Measurements from ENCODE around the gene ANKRD23. TPM values are rescaled to one million over a fixed set of nuclear protein-coding genes. Genes with fewer than 3 reads are reported as not detected.
"Not testable (repeated sequence)": the region's sequence is repeated elsewhere in the genome, so short reads cannot be mapped to it uniquely, and the experiment has no call there.

Gene ANKRD23
- total and polyA plus RNA-seq, 2 experiments from 2014 or later: 1.8 to 4.4 TPM

DNA sequence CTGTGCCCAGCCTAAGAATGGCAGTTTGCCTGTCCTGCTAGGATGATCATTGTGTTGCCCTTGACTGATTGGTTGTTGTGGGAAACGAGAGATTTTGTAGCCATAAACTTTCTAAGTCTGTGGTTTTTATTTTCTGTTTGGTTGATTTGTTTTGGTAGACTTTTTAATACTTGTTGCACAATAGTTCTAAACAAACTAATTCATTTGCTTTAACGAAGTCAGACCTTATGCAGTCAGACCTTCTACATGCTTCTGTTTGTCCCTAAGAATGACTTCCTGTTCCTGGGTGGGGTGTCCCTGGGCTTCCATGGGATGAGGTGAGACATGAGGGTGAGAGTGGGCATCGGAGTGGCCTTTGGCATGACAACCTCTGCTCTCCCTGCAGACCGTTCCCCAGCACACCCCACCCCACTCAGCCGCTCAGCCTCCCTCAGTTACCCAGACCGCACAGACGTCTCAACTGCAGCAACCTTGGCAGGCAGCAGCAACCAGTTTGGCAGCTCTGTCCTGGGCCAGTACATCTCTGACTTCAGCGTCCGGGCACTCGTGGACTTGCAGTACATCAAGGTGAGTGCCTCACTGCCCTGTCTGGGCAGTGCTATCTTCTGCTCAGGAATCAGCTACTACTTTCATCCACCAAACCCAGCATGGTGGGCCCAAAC lies 35.5 kb downstream of the ANKRD23 start:
- Histone ChIP-seq H3K9me2 (replicated peaks; ENCODE audit: insufficient read depth) (no peaks in the 10 kb centered on the region), H3K4me2 (no peak overlapping the region), H3K27me3 (no peaks in the 10 kb centered on the region), H2AFZ (no peak overlapping the region), H3K4me1 (ENCODE audit: insufficient read depth) (peaks cover 7% of the 10 kb centered on the region), H3K27ac (no peak overlapping the region), H3K4me3 (no peak overlapping the region), H3K79me2 (no peaks in the 10 kb centered on the region), H3K9me3 (ENCODE audit: low read depth) (no peaks in the 10 kb centered on the region), H3K36me3 (replicated peaks; ENCODE audit: insufficient read depth, low read depth) (no peaks in the 10 kb centered on the region), H4K20me1 (ENCODE audit: insufficient read depth, poor library complexity, severe bottlenecking) (no peaks in the 10 kb centered on the region)
- no peak for DNase-seq (ENCODE audit: low spot score)
- WGBS (ENCODE audit: low lambda C conversion rate, missing lambda C conversion rate): 93% methylated on average over 10 of the region's 10 CpGs
- TF ChIP-seq EZH2phosphoT487 (IDR thresholded peaks at IDR 0.05; ENCODE audit: low read depth, severe bottlenecking, unreplicated experiment): no peak

DNA sequence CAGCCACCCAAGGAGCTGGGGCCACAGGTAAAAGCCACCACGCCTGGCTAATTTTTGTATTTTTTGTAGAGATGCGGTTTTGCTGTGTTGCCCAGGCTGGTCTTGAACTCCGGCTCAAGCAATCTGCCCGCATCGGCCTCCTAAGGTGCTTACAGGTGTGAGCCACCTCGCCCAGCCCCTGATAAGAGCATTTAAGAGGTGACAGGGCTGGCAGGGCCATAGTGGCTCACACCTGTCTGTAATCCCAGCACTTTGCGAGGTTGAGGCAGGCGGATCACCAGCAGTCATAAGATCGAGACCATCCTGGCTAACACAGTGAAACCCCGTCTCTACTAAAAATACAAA lies 36.7 kb downstream of the ANKRD23 start:
- Histone ChIP-seq H4K20me1 (ENCODE audit: insufficient read depth, poor library complexity, severe bottlenecking) (no peaks in the 10 kb centered on the region), H3K36me3 (replicated peaks; ENCODE audit: insufficient read depth, low read depth) (no peaks in the 10 kb centered on the region), H3K4me3 (no peak overlapping the region), H2AFZ (no peak overlapping the region), H3K27me3 (no peaks in the 10 kb centered on the region), H3K79me2 (no peaks in the 10 kb centered on the region), H3K9me2 (replicated peaks; ENCODE audit: insufficient read depth) (no peaks in the 10 kb centered on the region), H3K27ac (no peak overlapping the region), H3K4me2 (no peak overlapping the region), H3K9me3 (ENCODE audit: low read depth) (no peaks in the 10 kb centered on the region), H3K4me1 (ENCODE audit: insufficient read depth) (no peaks in the 10 kb centered on the region)
- TF ChIP-seq EZH2phosphoT487 (IDR thresholded peaks at IDR 0.05; ENCODE audit: low read depth, severe bottlenecking, unreplicated experiment) (no peak), EZH2 (IDR thresholded peaks at IDR 0.05; ENCODE audit: borderline replicate concordance) (no peak)
- TF ChIP-seq, protein P1, sequence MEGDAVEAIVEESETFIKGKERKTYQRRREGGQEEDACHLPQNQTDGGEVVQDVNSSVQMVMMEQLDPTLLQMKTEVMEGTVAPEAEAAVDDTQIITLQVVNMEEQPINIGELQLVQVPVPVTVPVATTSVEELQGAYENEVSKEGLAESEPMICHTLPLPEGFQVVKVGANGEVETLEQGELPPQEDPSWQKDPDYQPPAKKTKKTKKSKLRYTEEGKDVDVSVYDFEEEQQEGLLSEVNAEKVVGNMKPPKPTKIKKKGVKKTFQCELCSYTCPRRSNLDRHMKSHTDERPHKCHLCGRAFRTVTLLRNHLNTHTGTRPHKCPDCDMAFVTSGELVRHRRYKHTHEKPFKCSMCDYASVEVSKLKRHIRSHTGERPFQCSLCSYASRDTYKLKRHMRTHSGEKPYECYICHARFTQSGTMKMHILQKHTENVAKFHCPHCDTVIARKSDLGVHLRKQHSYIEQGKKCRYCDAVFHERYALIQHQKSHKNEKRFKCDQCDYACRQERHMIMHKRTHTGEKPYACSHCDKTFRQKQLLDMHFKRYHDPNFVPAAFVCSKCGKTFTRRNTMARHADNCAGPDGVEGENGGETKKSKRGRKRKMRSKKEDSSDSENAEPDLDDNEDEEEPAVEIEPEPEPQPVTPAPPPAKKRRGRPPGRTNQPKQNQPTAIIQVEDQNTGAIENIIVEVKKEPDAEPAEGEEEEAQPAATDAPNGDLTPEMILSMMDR (IDR thresholded peaks at IDR 0.05; ENCODE audit: poor library complexity): no peak
- no peak for DNase-seq (ENCODE audit: low spot score)
- 90% methylated on average over 10 of the region's 10 CpGs for WGBS (ENCODE audit: low lambda C conversion rate, missing lambda C conversion rate)

DNA sequence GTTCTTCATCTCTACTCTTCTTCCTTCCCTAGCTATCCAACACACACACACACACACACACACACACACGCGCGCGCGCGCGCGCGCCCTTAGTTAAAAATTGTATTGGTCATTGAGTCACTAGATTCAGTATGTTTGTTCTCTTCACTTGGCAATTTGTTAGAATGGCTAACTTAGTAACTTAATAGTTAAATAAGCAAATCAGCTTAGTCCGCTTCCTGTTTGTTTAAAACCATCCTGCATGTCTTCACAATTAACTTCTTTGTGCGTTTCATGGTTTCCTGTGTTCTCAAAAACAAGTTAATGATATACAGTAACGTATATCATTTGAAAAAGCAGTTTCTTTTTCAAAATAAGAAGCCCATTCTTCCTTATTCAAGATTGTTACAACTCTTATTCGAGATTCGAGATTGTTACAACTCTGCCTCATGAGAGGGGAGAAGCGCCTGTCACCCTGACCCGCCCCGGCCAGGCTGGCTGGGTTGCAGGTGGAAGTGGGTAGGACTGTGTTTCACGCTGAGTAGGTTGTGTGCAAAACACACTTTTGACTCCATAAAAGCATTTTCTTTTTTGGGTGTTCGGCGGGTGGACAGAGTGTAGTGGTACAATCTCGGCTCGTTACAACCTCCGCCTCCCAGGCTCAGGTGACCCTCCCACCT lies 37.2 kb downstream of the ANKRD23 start:
- no peak overlapping the region for H2AFZ ChIP-seq
- no peak overlapping the region for H3K4me3 ChIP-seq
- no peaks in the 10 kb centered on the region for H3K4me1 ChIP-seq (ENCODE audit: insufficient read depth)
- no peaks in the 10 kb centered on the region for H3K9me3 ChIP-seq (ENCODE audit: low read depth)
- TF ChIP-seq, protein P1 (IDR thresholded peaks at IDR 0.05; ENCODE audit: poor library complexity): no peak
- TF ChIP-seq EZH2 (IDR thresholded peaks at IDR 0.05; ENCODE audit: borderline replicate concordance) (no peak), EZH2phosphoT487 (IDR thresholded peaks at IDR 0.05; ENCODE audit: low read depth, severe bottlenecking, unreplicated experiment) (no peak)
- H3K79me2 ChIP-seq: no peaks in the 10 kb centered on the region
- H4K20me1 ChIP-seq (ENCODE audit: insufficient read depth, poor library complexity, severe bottlenecking): no peaks in the 10 kb centered on the region
- no peaks in the 10 kb centered on the region for H3K9me2 ChIP-seq (replicated peaks; ENCODE audit: insufficient read depth)
- no peak overlapping the region for H3K27ac ChIP-seq
- no peaks in the 10 kb centered on the region for H3K36me3 ChIP-seq (replicated peaks; ENCODE audit: insufficient read depth, low read depth)
- H3K27me3 ChIP-seq: no peaks in the 10 kb centered on the region
- WGBS (ENCODE audit: low lambda C conversion rate, missing lambda C conversion rate): 87% methylated on average over 23 of the region's 23 CpGs
- no peak overlapping the region for H3K4me2 ChIP-seq
- no peak for DNase-seq (ENCODE audit: low spot score)

DNA sequence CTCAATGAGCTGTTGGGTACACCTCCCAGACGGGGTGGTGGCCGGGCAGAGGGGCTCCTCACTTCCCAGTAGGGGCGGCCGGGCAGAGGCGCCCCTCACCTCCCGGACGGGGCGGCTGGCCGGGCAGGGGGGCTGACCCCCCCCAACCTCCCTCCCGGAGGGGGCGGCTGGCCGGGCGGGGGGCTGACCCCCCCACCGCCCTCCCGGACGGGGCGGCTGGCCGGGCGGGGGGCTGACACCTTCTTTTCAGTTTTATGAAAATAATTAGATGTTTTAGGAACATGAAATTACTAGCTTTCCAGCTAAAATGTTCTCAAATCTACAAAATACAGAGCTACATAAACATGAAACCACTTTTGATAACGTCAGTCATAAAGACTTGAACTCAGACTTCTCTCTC lies 37.9 kb downstream of the ANKRD23 start:
- not testable (repeated sequence) for H3K36me3 ChIP-seq (replicated peaks; ENCODE audit: insufficient read depth, low read depth)

More for the DNA sequence above, 37.9 kb downstream of the ANKRD23 start:
- DNase-seq (ENCODE audit: low spot score); H3K4me2 ChIP-seq; H2AFZ ChIP-seq; H3K4me1 ChIP-seq (ENCODE audit: insufficient read depth); H3K79me2 ChIP-seq; H3K4me3 ChIP-seq; H3K27me3 ChIP-seq; H4K20me1 ChIP-seq (ENCODE audit: insufficient read depth, poor library complexity, severe bottlenecking); H3K9me3 ChIP-seq (ENCODE audit: low read depth); H3K9me2 ChIP-seq (replicated peaks; ENCODE audit: insufficient read depth); H3K27ac ChIP-seq: not testable (repeated sequence)
- WGBS (ENCODE audit: low lambda C conversion rate, missing lambda C conversion rate): 98% methylated on average over 2 of the region's 20 CpGs

Measured in hepatocyte (in vitro differentiated cells).